Small intestine (tissue), 7 donors: Measurements from ENCODE around the gene ZNF777. TPM values are rescaled to one million over a fixed set of nuclear protein-coding genes. Genes with fewer than 3 reads are reported as not detected.
A peak's percentile ranks its signal among the peaks of the same experiment; 100 is the strongest.

ENCODE experiments used
- DNase-seq, 2 donors: peaks; one replicate each; pipeline versions ENCODE4 v3.0.0 to v3.0.0-alpha.2; 2013
- FAIRE-seq: peaks from 2 replicates; lab custom pipeline; 2012; peaks lifted over from hg19 to GRCh38; lab: Jason Lieb, UNC
- H3K27ac ChIP-seq, 3 donors: one replicate each; pipeline ENCODE4 v1.5.1; 2013; ENCODE audit warnings: low read length in 2 of 3, mild to moderate bottlenecking in 2 of 3, control low read depth in 1 of 3, inconsistent platforms in 1 of 3, low read depth in 1 of 3, moderate library complexity in 1 of 3
- H3K27me3 ChIP-seq, 3 donors: one replicate each; pipeline ENCODE4 v1.6.1; 2013; ENCODE audit warnings: low read length in 3 of 3, inconsistent platforms in 1 of 3; ENCODE audit not compliant: control insufficient read depth in 3 of 3, insufficient read depth in 3 of 3
- H3K36me3 ChIP-seq, 3 donors: one replicate each; pipeline ENCODE4 v1.6.1; 2013; ENCODE audit warnings: low read length in 3 of 3, inconsistent platforms in 1 of 3, low read depth in 1 of 3, mild to moderate bottlenecking in 1 of 3, moderate library complexity in 1 of 3; ENCODE audit not compliant: control insufficient read depth in 3 of 3, insufficient read depth in 2 of 3
- H3K4me1 ChIP-seq, 3 donors: one replicate each; pipeline ENCODE4 v1.6.1; 2013; ENCODE audit warnings: low read length in 2 of 3, inconsistent platforms in 1 of 3, low read depth in 1 of 3, mild to moderate bottlenecking in 1 of 3, moderate library complexity in 1 of 3; ENCODE audit not compliant: control insufficient read depth in 3 of 3, insufficient read depth in 2 of 3
- H3K4me3 ChIP-seq, 3 donors: one replicate each; pipeline ENCODE4 v1.5.1; 2013; ENCODE audit warnings: low read length in 3 of 3, control low read depth in 1 of 3, inconsistent platforms in 1 of 3, low read depth in 1 of 3, mild to moderate bottlenecking in 1 of 3, moderate library complexity in 1 of 3
- H3K9me3 ChIP-seq, 2 donors: one replicate each; pipeline ENCODE4 v1.6.1; 2013; ENCODE audit warnings: low read depth in 1 of 2, low read length in 1 of 2; ENCODE audit not compliant: control insufficient read depth in 2 of 2, insufficient read depth in 1 of 2
- WGBS, 3 donors: extraction: QIAGEN DNeasy Blood & Tissue Kit; methylation state at CpG; one replicate each; pipeline ENCODE4 v1.1.7; 2013; 5-methylcytosine and 5-hydroxymethylcytosine counted together
- polyA plus RNA-seq, 4 donors: library from polyadenylated mRNA; stranded (reverse) in 3 of 4; unstranded in 1 of 4; fragments of 200-250 nt in 3 of 4; fragments of 120-200 nt in 1 of 4; gene quantifications; one replicate each; pipeline versions ENCODE4 v1.2.1 to v1.2.3, GENCODE V29; 2013
- donor health status: healthy with polysubstance abuse.
- donor health status: control.
- donor health status: control.
- donor health status: Bipolar disorder and iron deficiency.
- donor health status: healthy.

ZNF777 gene
- polyA plus RNA-seq, 4 donors, result 3.0 to 10.4 (median 6.8) TPM

DNA sequence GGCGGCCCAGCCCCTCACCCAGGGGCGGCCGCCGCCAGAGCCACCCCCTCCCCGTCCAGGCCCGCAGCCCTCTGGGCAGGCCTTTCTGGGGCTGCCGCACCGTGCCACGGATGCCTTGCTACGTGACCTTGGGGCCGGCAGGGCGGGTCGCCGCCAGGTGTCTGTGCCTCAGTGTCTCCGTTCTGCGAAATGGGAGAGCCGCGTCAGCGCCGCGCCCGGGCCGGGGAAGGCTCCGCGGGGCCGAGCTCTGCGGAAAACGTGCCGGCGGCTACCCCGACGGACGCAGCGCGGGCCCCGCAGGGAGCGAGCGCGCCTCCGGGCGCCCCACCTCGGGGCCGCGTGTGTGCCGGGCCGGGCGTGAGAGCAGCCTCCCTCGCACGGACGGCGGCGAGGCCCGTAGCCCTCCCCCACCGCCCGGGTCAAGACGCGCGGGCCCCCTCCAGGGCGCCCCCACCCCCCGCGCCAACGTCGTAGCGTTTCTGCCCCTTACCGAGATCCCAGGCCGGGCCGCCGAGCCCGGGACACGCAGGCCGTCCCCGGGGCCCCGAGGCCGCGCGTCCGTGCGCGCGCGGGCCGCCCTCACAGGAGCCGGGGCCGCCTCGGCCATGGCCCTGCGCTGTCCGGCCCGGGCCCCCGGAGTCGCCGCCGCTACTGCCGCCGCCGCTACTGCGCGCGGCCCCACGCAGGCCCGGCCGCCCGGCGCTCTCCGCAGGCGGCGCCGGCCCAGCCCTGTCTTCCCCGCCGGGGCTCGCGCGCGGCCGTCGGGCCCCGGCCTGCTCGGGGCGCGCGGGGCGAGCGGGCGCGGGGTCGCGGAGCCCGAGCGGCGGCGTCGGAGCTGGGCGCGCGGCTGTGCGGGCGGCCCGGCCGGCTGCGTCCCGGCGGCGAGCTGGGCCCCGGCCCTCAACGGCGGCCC, 1.1 kb downstream of the ZNF777 start:
- no peak overlapping the region for H3K27ac ChIP-seq

DNA sequence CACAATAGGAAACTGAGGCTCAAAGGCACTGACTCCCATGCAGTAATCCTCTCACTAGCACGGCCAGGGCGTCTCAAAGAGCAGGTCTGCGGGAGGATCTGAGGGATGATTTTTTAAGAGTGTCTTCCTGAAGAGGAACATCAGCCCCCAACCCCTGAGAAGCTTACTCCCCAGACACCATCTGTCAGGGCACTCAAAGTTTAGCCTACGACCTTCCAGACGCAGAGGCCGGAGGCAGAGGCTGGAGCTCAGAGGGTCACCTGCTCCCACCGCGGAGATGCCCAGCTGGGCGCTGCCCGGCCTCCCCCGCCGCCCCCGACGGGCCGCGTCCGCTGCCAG, 1.7 kb downstream of the ZNF777 start:
- DNase-seq (peak in 1 of 2 donors; percentile 3), FAIRE-seq (no peak)
- 8 to 31% (median 30%) methylated on average over 8 to 17 of the region's 17 CpGs for WGBS, 3 donors
- peaks cover 0 to 3% (median 0%) of the 10 kb centered on the region in 3 donors for H3K27me3 ChIP-seq
- H3K4me1 ChIP-seq, result peaks cover 3 to 5% (median 4%) of the 10 kb centered on the region in 3 donors
- peak overlapping the region; percentile 17 to 99 (median 69) for H3K4me3 ChIP-seq
- H3K36me3 ChIP-seq, result peaks cover 5 to 17% (median 6%) of the 10 kb centered on the region in 3 donors
- H3K27ac ChIP-seq, result no peak overlapping the region
- no peaks in the 10 kb centered on the region for H3K9me3 ChIP-seq

More for the DNA sequence above, 1.1 kb downstream of the ZNF777 start:
- DNase-seq (peak in 1 of 2 donors; percentile 50), FAIRE-seq (no peak)
- Histone ChIP-seq H3K9me3 (no peaks in the 10 kb centered on the region), H3K27me3 (peaks cover 0 to 4% (median 0%) of the 10 kb centered on the region in 3 donors), H3K36me3 (peaks cover 3 to 13% (median 4%) of the 10 kb centered on the region in 3 donors), H3K4me1 (peaks cover 3 to 5% (median 4%) of the 10 kb centered on the region in 3 donors), H3K4me3 (peak overlapping the region; percentile 47 to 99 (median 69))
- WGBS, 3 donors, result 0 to 1% (median 1%) methylated on average over 58 to 145 of the region's 145 CpGs

DNA sequence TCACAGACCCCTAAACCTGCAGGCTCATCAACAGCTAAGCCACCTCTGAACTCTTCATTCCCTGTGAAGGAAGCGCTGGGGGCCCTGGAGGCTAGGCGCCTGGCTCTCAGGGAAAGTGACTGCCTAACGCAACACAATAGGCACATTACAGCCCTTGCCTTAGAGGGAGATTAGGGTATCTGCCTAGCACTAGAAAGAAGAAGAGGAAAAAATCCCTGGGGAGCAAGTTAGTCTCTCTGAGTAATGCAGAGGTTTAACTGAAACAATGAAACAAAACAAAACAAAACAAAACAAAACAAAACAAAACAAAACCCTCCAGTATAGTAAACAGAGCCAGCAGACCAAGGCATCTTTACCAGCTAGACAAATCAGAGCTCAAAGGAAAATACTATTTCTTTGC, 2.6 kb downstream of the ZNF777 start:
- H3K27me3 ChIP-seq, result peaks cover 0 to 3% (median 0%) of the 10 kb centered on the region in 3 donors
- H3K4me3 ChIP-seq, result no peak overlapping the region
- peaks cover 11 to 26% (median 12%) of the 10 kb centered on the region in 3 donors for H3K36me3 ChIP-seq
- no peak for DNase-seq
- no peak overlapping the region for H3K27ac ChIP-seq
- WGBS, 3 donors, result 85 to 96% (median 94%) methylated on average over 3 of the region's 3 CpGs
- no peaks in the 10 kb centered on the region for H3K9me3 ChIP-seq
- no peak for FAIRE-seq
- peaks cover 3 to 5% (median 4%) of the 10 kb centered on the region in 3 donors for H3K4me1 ChIP-seq

GRCh38 chr7:149457766-149458165, 3.1 kb downstream of the ZNF777 start:
- Histone ChIP-seq H3K36me3 (peaks cover 11 to 27% (median 12%) of the 10 kb centered on the region in 3 donors), H3K4me3 (no peak overlapping the region), H3K9me3 (no peaks in the 10 kb centered on the region), H3K4me1 (peaks cover 3 to 5% (median 4%) of the 10 kb centered on the region in 3 donors), H3K27ac (no peak overlapping the region), H3K27me3 (peaks cover 0 to 3% (median 0%) of the 10 kb centered on the region in 3 donors)
- no peak for FAIRE-seq
- DNase-seq, result no peak
- WGBS, 3 donors, result 67 to 80% (median 76%) methylated on average over 1 of the region's 1 CpG

- Histone ChIP-seq H3K27me3 (no peaks in the 10 kb centered on the region), H3K36me3 (peaks cover 11 to 30% (median 12%) of the 10 kb centered on the region in 3 donors), H3K27ac (no peak overlapping the region), H3K4me3 (no peak overlapping the region), H3K9me3 (no peaks in the 10 kb centered on the region), H3K4me1 (peaks cover 3 to 5% (median 4%) of the 10 kb centered on the region in 3 donors)
- no peak for DNase-seq
- 91 to 94% (median 93%) methylated on average over 11 of the region's 11 CpGs for WGBS, 3 donors
- FAIRE-seq, result no peak
Measured at GRCh38 chr7:149456506-149457421, 4.1 kb downstream of the ZNF777 start.

GRCh38 chr7:149455175-149455950, 5.5 kb downstream of the ZNF777 start:
- no peak for DNase-seq
- 92 to 94% (median 93%) methylated on average over 24 of the region's 24 CpGs for WGBS, 3 donors

GRCh38 chr7:149454750-149455149, 6.1 kb downstream of the ZNF777 start:
- FAIRE-seq, result no peak

More at GRCh38 chr7:149455175-149455950, 5.5 kb downstream of the ZNF777 start:
- Histone ChIP-seq H3K4me1 (peaks cover 0 to 5% (median 4%) of the 10 kb centered on the region in 3 donors), H3K9me3 (no peaks in the 10 kb centered on the region), H3K27me3 (no peaks in the 10 kb centered on the region), H3K36me3 (peaks cover 11 to 41% (median 14%) of the 10 kb centered on the region in 3 donors), H3K4me3 (no peak overlapping the region), H3K27ac (no peak overlapping the region)
- FAIRE-seq, result no peak

More at GRCh38 chr7:149454750-149455149, 6.1 kb downstream of the ZNF777 start:
- Histone ChIP-seq H3K36me3 (peaks cover 14 to 47% (median 14%) of the 10 kb centered on the region in 3 donors), H3K27ac (no peak overlapping the region), H3K4me1 (peaks cover 0 to 5% (median 4%) of the 10 kb centered on the region in 3 donors), H3K9me3 (no peaks in the 10 kb centered on the region), H3K27me3 (no peaks in the 10 kb centered on the region), H3K4me3 (no peak overlapping the region)
- 96 to 97% (median 96%) methylated on average over 5 of the region's 5 CpGs for WGBS, 3 donors
- no peak for DNase-seq
